K562 (cell line): ENCODE results near the gene FGFBP2. TPM values are rescaled to one million over a fixed set of nuclear protein-coding genes. Genes with fewer than 3 reads are reported as not detected.

Experiments
- ATAC-seq: fragments of 200-7000 bp; cut with Tn5 transposase; 3 replicates; pipeline ENCODE4 v1.9.1; 2020; ENCODE audit warnings: moderate library complexity
- BruUV-seq: library from RNA; stranded (reverse); fragments of 400-500 nt; replicated peaks from 2 replicates; lab custom pipeline; 2021; lab: Mats Ljungman, UMichigan
- CTCF ChIA-PET: fragments of 300-600 bp; formaldehyde crosslinking; extraction: SDS; loops from one replicate; lab custom pipeline; 2021; ENCODE audit warnings: low intra/inter-chr PET ratio; lab: Yijun Ruan, JAX
- POLR2A ChIA-PET: fragments of 300-600, 350-650 bp; sonication (Branson Sonifier 250); formaldehyde crosslinking; extraction: SDS; loops from one replicate; lab custom pipeline; 2021; ENCODE audit warnings: antibody characterized with exemption, inconsistent platforms; lab: Yijun Ruan, JAX
- DNase-seq, 4 experiments: peaks; one replicate each; pipeline versions ENCODE4 v3.0.0 to v3.0.0-alpha.2; 2011 to 2018; ENCODE audit warnings: low spot score in 3 of 4, mixed read lengths in 3 of 4; ENCODE audit errors: extremely low read depth in 1 of 4
- FAIRE-seq: peaks from 2 replicates; lab custom pipeline; 2011; peaks lifted over from hg19 to GRCh38; lab: Jason Lieb, UNC
- H2AFZ ChIP-seq: 2 replicates; pipeline ENCODE4 v1.6.0; 2011; ENCODE audit warnings: low read depth, low read length, control low read depth, inconsistent platforms
- H3K27ac ChIP-seq: fragments of 200-600 bp; 3 replicates; pipeline ENCODE4 v1.8.0; 2011; ENCODE audit warnings: low read depth, mild to moderate bottlenecking, control low read depth, inconsistent platforms, low read length, moderate library complexity, mixed read lengths; ENCODE audit errors: extremely low read depth
- H3K27me3 ChIP-seq, 2 experiments: fragments of 300-600 bp in 1 of 2; 2 replicates in 1 of 2; 3 replicates in 1 of 2; pipeline versions ENCODE4 v1.6.0 to v1.8.0; 2011; ENCODE audit warnings: inconsistent platforms in 2 of 2, low read length in 2 of 2, mild to moderate bottlenecking in 1 of 2, mixed read lengths in 1 of 2, moderate library complexity in 1 of 2; ENCODE audit not compliant: control insufficient read depth in 2 of 2, insufficient read depth in 2 of 2
- H3K36me3 ChIP-seq: fragments of 300-600 bp; 3 replicates; pipeline ENCODE4 v1.8.0; 2011; ENCODE audit warnings: mild to moderate bottlenecking, low read length, inconsistent platforms; ENCODE audit not compliant: control insufficient read depth, insufficient read depth
- H3K4me1 ChIP-seq, 2 experiments: fragments of 200-600 bp in 1 of 2; replicated peaks in 1 of 2; 2 replicates in 1 of 2; 3 replicates in 1 of 2; pipeline versions ENCODE4 v1.5.1 to v1.8.0; 2011; ENCODE audit warnings: inconsistent platforms in 2 of 2, low read length in 2 of 2, mild to moderate bottlenecking in 1 of 2, mixed read lengths in 1 of 2, moderate library complexity in 1 of 2; ENCODE audit not compliant: control insufficient read depth in 2 of 2, insufficient read depth in 2 of 2
- H3K4me2 ChIP-seq: 2 replicates; pipeline ENCODE4 v1.6.1; 2011; ENCODE audit warnings: low read length, control low read depth, inconsistent platforms, mixed read lengths; ENCODE audit not compliant: insufficient read depth
- H3K4me3 ChIP-seq: fragments of 200-600 bp; sonication (generic), shearing (Covaris generic); 2 replicates; pipeline ENCODE4 v1.5.1; 2016; ENCODE audit warnings: control low read depth, inconsistent platforms
- H3K79me2 ChIP-seq: fragments of 200-600 bp; 3 replicates; pipeline ENCODE4 v1.8.0; 2011; ENCODE audit warnings: low read length, inconsistent platforms; ENCODE audit not compliant: control insufficient read depth, insufficient read depth
- H3K9ac ChIP-seq, 2 experiments: 2 replicates each; pipeline versions ENCODE4 v1.6.0 to v1.6.1; 2011; ENCODE audit warnings: low read depth in 2 of 2, low read length in 2 of 2, control low read depth in 1 of 2, inconsistent platforms in 1 of 2, mild to moderate bottlenecking in 1 of 2, mixed read lengths in 1 of 2; ENCODE audit not compliant: insufficient read depth in 1 of 2
- H3K9me1 ChIP-seq: one replicate; pipeline ENCODE4 v1.6.0; 2011; ENCODE audit warnings: inconsistent platforms, mild to moderate bottlenecking, low read length, moderate library complexity; ENCODE audit not compliant: control insufficient read depth, insufficient read depth
- H3K9me3 ChIP-seq: replicated peaks from 2 replicates; pipeline ENCODE4 v1.5.1; 2011; ENCODE audit warnings: low read depth, low read length, inconsistent platforms; ENCODE audit not compliant: control insufficient read depth, insufficient read depth
- H4K20me1 ChIP-seq: replicated peaks from 2 replicates; pipeline ENCODE4 v1.6.1; 2011; ENCODE audit warnings: low read length, inconsistent platforms, mixed read lengths; ENCODE audit not compliant: control insufficient read depth, insufficient read depth
- EWSR1 ChIP-seq: fragments of 450-650 bp; IDR thresholded peaks from 2 replicates; pipeline ENCODE4 v1.6.1; 2018; ENCODE audit warnings: borderline replicate concordance, mild to moderate bottlenecking, low read depth, moderate library complexity; ENCODE audit not compliant: partially characterized antibody
- HNRNPL ChIP-seq: fragments of 200-400 bp; formaldehyde crosslinking; IDR thresholded peaks from 2 replicates; pipeline ENCODE4 v1.6.1; 2017; ENCODE audit warnings: low read depth, mild to moderate bottlenecking, low read length
- IRF2 ChIP-seq: sonication (generic); formaldehyde crosslinking; IDR thresholded peaks from 2 replicates; pipeline ENCODE4 v1.8.1; 2022; ENCODE audit warnings: mild to moderate bottlenecking, missing genetic modification reagents
- LEF1 ChIP-seq: fragments of 450-650 bp; IDR thresholded peaks from 2 replicates; pipeline ENCODE4 v1.6.1; 2016; ENCODE audit warnings: mild to moderate bottlenecking
- RUNX1 ChIP-seq: sonication (generic); IDR thresholded peaks from 2 replicates; pipeline ENCODE4 v1.6.1; 2016; ENCODE audit warnings: antibody characterized with exemption, low read depth
- SMARCE1 ChIP-seq: fragments of 450-650 bp; IDR thresholded peaks from 2 replicates; pipeline ENCODE4 v1.7.1; 2016; ENCODE audit warnings: mild to moderate bottlenecking
- WHSC1 ChIP-seq: IDR thresholded peaks from one replicate; pipeline ENCODE4 v1.6.1; 2012; ENCODE audit warnings: low read length, control low read depth, inconsistent platforms
- ZNF175 ChIP-seq: fragments of 200-800 bp; sonication (Bioruptor generic); IDR thresholded peaks from 2 replicates; pipeline ENCODE4 v1.6.1; 2016; ENCODE audit warnings: low read depth, mild to moderate bottlenecking, missing genetic modification characterization, missing compliant biosample characterization
- ZNF764 ChIP-seq: fragments of 250-450 bp; sonication (Bioruptor Pico); IDR thresholded peaks from 2 replicates; pipeline ENCODE4 v1.4.0; 2020; ENCODE audit warnings: low read depth, mild to moderate bottlenecking, moderate library complexity
- WGBS: fragments of 100-300 bp; shearing (Covaris generic); methylation state at CpG from one replicate; pipeline ENCODE4 v1.1.6; 2016; ENCODE audit warnings: low coverage, mixed read lengths; ENCODE audit not compliant: insufficient coverage; ENCODE audit errors: missing lambda C conversion rate; 5-methylcytosine and 5-hydroxymethylcytosine counted together
- in situ Hi-C: fragments of 300-500 bp; cut with MboI; formaldehyde crosslinking; loops from 4 replicates; pipeline ENCODE4 v1.15.0; 2018; ENCODE audit warnings: inconsistent platforms, mixed read lengths
- intact Hi-C: fragments of 100-400 bp; cut with micrococcal nuclease; formaldehyde crosslinking; loops from 2 replicates; pipeline ENCODE4 v1.14.2; 2022
- polyA plus RNA-seq, 8 experiments: library from polyadenylated mRNA; depleted of rRNA in 4 of 8; stranded (reverse) in 5 of 8; unstranded in 3 of 8; fragments of >200 nt; fragmentation: Nextera tagmentation in 2 of 8; fragmentation: Illumina TruSeq in 1 of 8; extraction: Ambion mirVana in 2 of 8; extraction: Trizol in 1 of 8; gene quantifications; 2 replicates each; pipeline versions ENCODE4 v1.2.1 to v1.2.3, GENCODE V29; 2011 to 2014; ENCODE audit warnings: inconsistent platforms in 1 of 8, missing spikeins in 1 of 8
- total RNA-seq, 7 experiments: library from RNA; depleted of rRNA in 6 of 7; stranded (reverse); fragments of >200 nt in 6 of 7; fragmentation: Illumina TruSeq in 2 of 7; extraction: Trizol in 2 of 7; gene quantifications; 2 replicates each; pipeline versions ENCODE4 v1.2.1 to v1.2.3, GENCODE V29; 2011 to 2021; ENCODE audit warnings: low replicate concordance in 1 of 7

Gene FGFBP2
- total and polyA plus RNA-seq, 9 of the 15 experiments (the other 6 are each of a cell fraction or from before 2014, with no cell fraction given) = not detected

- no peak for TF ChIP-seq SMARCE1
Observed at GRCh38 chr4:15931451-15932210, 31.3 kb downstream of the FGFBP2 start (continued).

DNA sequence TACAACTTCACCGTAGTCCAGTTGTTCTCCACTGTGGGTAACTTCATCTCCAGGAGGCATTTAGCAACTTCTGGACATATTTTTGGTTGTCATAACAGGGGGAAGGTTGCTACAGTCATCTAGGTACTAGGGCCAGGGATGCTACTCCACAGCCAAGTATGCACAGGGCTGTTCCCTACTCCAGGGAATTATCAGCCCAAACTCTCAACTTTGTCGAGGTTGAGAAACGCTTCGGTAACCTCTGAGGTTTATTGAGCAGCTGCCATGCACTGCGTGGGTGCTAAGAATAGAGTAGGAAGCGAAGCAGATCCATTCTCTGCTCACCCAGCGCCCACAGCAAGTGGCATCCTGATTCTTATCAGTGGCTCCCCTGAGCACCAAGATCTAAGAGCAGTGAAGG is 32.7 kb downstream of the FGFBP2 start:
- no peaks in the 10 kb centered on the region for H3K4me1 ChIP-seq
- H3K9ac ChIP-seq = no peak overlapping the region
- H3K79me2 ChIP-seq = no peaks in the 10 kb centered on the region
- in situ Hi-C loops = no loop called here
- WGBS = 0% methylated on average over 5 of the region's 7 CpGs
- FAIRE-seq = no peak
- H4K20me1 ChIP-seq = no peaks in the 10 kb centered on the region
- H3K4me2 ChIP-seq = no peak overlapping the region
- intact Hi-C loops = no loop called here
- ChIA-PET POLR2A (no interaction called here), CTCF (no interaction called here)
- H3K36me3 ChIP-seq = no peaks in the 10 kb centered on the region
- H3K9me1 ChIP-seq = no peaks in the 10 kb centered on the region
- H3K27me3 ChIP-seq = peaks cover 2 to 16% of the 10 kb centered on the region in 2 experiments; a peak in 4 of 5 replicates
- no peaks in the 10 kb centered on the region for H3K9me3 ChIP-seq
- no peak for DNase-seq
- no peak for ATAC-seq
- H3K27ac ChIP-seq = no peak overlapping the region
- BruUV-seq = no TSS peak
- no peak overlapping the region for H3K4me3 ChIP-seq
- H2AFZ ChIP-seq = no peak overlapping the region
- TF ChIP-seq ZNF764 (CRISPR knock-in tag) = no peak
- TF ChIP-seq ZNF175 (CRISPR knock-in tag) = no peak
- TF ChIP-seq RUNX1 = no peak
- no peak for TF ChIP-seq IRF2 (CRISPR knock-in tag)
- TF ChIP-seq WHSC1 = no peak
- TF ChIP-seq EWSR1 = no peak
- TF ChIP-seq LEF1 = no peak
- TF ChIP-seq HNRNPL = no peak
- TF ChIP-seq, all 486 proteins: peak for 0
